Activated CD8-positive, alpha-beta memory T cell treated with anti-CD3 and anti-CD28 coated beads for 36 hours (primary cell): Measurements from ENCODE around the gene XPO4. TPM values are rescaled to one million over a fixed set of nuclear protein-coding genes. Genes with fewer than 3 reads are reported as not detected.

Source experiments
- CTCF ChIA-PET: fragments of 350-600 bp; sonication (Branson Sonifier 250); formaldehyde crosslinking; loops from one replicate; lab custom pipeline; 2021; ENCODE audit warnings: antibody characterized with exemption; lab: Charles Lee
- POLR2A ChIA-PET: fragments of 350-600 bp; sonication (Branson Sonifier 250); formaldehyde crosslinking; loops from one replicate; lab custom pipeline; 2021; ENCODE audit warnings: antibody characterized with exemption; lab: Charles Lee
- total RNA-seq, 2 experiments: library from RNA; stranded (reverse); gene quantifications; one replicate each; pipeline ENCODE4 v1.2.3, GENCODE V29; 2021

XPO4 gene
- total RNA-seq, 2 experiments from 2014 or later: 31.4 to 32.7 TPM

DNA sequence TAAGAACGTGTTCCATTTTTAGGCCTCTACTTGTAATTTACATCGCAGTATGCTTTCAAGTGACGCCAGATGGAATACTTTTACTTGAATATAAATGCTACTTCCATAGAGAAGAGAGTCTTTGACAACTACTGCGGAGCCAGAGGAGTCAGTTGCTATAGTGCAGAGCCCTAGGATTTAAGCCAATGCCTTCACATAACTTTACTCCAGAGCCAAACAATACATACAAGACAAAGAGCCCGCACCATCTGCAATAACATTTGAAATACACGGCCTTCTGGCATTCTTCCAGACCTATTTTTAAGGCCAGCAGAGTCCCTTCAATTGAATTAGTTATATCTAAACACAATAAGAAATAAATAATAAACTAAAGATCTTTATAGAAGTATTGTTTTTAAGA is 59.4 kb downstream of the XPO4 start:
- ChIA-PET POLR2A (no interaction called here), CTCF (no interaction called here)

DNA sequence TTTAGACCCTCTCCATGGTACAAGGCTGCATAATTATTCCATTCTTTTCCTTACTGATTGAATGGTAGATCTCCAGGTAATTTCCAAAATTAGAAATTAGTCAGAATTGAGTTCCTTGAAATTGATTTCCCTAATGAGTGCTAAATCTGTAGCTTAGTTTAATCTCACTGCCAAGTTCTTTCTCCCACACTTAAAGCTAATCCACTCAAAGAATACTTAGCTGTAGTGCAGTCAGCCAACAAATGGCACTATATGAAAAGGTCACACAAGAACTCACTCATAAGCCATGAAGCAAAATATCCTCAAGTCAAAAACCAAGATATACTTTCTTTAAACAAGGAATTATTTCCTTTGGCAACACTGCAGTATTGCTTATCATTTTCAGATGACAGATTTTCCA is 62.0 kb downstream of the XPO4 start:
- POLR2A ChIA-PET: no interaction called here
- CTCF ChIA-PET: interaction anchor here (0.6 kb wide), 1 partner anchor 35 kb away, joined by 4 read pairs; no protein-coding TSS in a partner anchor

DNA sequence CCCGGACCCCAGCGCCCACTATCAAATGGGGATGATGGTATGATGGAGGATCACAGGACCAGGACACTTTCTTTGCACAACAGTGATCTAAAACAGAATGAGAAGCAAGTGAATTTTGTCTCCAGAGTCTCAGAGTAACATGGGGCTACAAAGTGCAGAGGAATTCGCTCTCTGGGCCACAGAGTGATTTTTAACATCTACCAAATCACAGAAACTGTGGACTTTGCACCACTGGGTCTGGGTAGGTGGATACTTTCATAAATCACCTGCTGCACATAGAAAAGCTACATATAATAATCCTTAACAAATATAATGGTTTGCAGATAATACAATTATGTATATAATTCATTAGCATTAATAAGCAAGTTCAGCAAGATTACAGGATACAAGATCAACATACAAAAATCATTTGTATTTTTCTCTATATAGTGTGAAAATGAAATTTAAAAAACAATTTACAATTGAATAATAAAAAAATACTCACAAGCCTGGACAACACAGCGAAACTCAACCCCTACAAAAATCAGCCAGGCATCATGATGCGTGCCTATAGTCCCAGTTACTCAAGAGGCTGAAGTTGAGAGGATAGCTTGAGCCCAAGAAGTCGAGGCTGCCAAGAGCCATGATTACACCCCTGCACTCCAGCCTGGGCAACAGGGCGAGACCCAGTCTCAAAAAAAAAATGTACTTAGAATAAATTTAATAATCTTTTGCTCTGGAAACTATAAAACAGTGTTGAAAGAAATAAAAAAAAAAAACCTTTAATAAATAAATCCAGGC is 68.5 kb downstream of the XPO4 start:
- CTCF ChIA-PET: interaction anchor here (0.5 kb wide), 1 partner anchor 54 kb away, joined by 3 read pairs; no protein-coding TSS in a partner anchor
- POLR2A ChIA-PET: no interaction called here

DNA sequence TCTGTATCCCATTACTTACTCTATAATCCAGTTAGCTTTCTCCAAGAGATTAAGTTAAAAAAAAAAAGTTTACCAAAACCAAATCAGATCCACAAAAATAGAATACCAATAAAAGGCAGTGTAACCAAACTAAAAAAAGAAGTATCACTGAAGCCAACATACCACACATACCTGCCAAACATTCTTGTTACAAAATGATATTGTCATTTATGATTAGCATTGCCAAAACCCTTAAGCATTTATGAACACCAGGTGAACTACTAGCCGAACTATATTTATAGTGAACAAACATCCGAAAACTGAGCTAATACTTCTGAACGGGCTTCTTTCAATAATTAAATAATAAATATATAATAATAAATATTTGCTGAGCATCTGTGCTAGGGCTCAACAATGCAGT is 69.7 kb downstream of the XPO4 start:
- ChIA-PET CTCF (interaction anchor here (0.9 kb wide), 1 partner anchor 650 kb away, joined by 3 read pairs; no protein-coding TSS in a partner anchor), POLR2A (no interaction called here)

DNA sequence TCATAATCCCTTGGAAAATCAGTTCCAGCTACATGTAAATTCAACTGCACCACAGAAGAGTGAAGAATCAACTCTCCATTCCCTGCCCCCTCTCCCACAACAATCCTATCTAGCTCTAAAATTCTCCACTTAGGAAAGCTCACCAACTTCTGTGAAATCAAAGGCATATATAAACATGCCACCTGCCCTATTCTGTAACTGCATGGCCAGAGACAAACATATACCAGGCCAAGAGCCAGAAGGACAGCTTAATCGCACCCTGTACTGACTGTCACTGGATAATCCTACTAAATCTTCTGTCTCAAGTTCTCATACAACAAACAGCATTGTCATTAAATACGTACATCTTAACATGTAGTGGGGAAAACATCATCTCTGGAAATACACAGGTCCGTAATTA is 70.6 kb downstream of the XPO4 start:
- POLR2A ChIA-PET: no interaction called here
- CTCF ChIA-PET: interaction anchor here (0.6 to 0.9 kb wide), 2 partner anchors 35 to 649 kb away, joined by 3 to 5 read pairs; no protein-coding TSS in a partner anchor

DNA sequence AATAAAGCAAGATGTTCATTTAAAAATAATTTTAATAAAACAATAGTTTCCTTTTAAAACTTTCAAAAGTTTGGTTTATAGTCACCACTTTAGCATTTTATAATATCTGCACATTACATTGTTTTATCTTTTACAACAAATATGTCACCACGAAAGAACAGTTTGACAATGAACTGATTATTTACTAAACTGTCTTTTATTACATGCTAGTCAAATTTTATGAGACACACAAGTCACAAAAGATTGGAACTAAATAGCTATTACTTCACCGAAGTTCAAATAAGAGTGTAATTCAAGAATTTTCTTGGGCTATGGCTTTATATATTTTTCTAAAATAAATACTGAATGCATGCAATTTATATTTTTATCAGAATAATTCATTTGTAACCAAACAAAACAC is 71.3 kb downstream of the XPO4 start:
- POLR2A ChIA-PET: no interaction called here
- CTCF ChIA-PET: no interaction called here

DNA sequence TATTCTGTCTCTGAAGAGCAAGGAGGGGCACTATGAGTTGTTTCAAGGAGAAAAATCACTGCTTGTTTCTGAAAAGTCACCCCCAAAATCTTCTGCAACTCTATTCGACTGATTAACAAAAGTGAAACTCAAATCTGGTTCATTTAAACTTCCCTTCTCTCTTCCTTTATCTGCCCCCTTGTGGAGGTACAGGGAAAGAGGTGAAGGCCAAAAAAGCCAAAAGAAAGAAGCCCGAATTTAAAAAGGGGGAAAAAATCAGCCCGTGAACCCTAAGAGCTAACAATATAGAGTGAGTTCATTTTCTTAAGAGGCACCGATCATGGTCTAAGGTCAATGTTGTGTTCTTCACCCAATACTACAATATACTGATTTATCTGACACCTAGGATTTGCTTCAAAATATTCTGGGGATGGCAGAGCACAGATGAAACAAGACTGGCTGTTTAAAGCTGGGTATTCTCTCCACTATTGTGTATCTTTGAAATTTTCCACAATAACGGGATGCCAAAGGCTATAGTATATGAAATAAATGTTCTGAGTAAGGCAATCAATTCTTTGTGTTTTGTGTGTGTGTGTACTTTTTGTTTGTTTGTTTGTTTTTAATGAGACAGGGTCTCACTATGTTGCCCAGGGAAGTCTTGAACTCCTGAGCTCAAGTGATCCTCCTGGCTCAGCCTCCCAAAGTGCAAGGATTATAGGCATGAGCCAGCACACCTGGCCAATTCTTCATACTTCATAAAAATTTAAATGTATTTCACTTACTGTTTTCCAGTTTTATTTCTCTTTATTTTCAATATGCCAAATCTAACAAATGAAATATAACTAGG is 73.8 kb downstream of the XPO4 start:
- ChIA-PET POLR2A (no interaction called here), CTCF (interaction anchor here (0.6 to 1.6 kb wide), 5 partner anchors 10 to 336 kb away, joined by 3 to 7 read pairs (median 3); no protein-coding TSS in a partner anchor)

DNA sequence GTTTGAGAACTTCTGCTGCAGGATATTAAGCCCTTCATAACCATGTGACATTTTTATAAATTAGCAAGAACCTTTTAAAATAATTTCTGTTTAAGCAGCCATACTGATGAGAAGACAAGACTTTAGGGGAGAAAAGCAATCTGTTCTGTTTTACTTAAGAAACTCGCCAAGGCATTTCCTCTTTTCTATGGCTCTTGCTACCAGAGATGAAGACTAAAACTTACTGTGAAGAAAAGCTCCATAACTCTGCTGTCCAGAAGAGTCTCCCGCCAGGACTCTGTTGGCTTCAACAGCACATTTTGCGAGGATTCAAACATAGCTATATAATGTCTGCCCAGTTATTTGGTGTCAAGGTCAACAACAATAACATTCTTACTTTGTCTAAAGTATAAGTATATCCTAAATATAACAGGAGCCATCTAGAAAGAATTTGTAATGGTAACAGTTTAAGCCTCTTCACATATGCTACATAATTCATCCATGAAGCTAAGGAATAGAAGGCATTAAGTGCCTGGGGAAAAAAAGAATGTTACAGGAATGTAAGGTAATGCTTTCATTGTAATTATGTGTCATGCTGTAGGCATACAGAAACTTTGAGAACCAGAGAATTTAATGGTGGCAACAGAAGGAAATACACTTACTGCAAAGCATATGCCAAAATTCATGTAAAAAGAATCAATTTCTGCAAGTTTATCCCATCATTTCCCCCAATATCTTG is 75.5 kb downstream of the XPO4 start:
- CTCF ChIA-PET: interaction anchor here (1.0 to 1.2 kb wide), 2 partner anchors 75 to 98 kb away, joined by 3 to 4 read pairs; no protein-coding TSS in a partner anchor

DNA sequence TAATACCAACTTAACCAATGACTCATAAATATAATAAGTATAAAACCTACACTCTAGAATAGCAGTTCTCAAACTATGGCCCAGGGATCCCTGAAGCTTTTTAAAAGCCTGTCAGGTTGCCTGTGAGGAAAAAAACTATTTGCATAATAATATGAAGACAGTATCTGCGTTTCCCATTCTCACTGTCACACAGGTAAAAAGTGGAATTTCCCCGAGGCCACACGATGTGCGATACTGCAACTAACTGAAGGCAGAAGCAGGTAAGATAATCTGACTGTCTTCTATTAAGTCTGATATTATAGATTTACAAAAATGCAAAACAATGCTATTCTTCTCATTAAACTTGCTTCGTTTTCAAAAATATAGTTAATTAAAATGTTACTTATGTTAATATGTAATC is 76.2 kb downstream of the XPO4 start:
- CTCF ChIA-PET: interaction anchor here (1.0 kb wide), 1 partner anchor 99 kb away, joined by 4 read pairs; no protein-coding TSS in a partner anchor
- POLR2A ChIA-PET: no interaction called here

More for the DNA sequence above, 75.5 kb downstream of the XPO4 start:
- POLR2A ChIA-PET: no interaction called here

DNA sequence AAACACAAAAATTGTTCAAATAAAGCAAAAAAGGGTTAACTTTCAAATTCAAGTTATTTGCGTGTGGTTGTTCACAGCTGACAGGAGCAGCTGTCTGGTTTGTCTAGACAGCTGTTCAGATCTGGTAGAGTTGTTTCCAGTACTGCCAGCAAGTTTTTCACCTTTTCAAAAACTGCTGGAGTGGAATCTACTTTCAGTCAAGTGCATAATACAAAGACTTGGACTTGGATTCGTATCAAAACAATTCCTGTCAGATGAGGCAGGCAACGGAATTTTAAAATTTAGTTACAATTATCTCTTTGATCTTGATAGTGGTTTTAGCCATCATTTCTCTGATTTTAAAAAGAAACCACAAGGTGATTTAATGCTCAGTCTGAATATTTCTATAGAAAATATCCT is 77.1 kb downstream of the XPO4 start:
- POLR2A ChIA-PET: no interaction called here
- CTCF ChIA-PET: no interaction called here

DNA sequence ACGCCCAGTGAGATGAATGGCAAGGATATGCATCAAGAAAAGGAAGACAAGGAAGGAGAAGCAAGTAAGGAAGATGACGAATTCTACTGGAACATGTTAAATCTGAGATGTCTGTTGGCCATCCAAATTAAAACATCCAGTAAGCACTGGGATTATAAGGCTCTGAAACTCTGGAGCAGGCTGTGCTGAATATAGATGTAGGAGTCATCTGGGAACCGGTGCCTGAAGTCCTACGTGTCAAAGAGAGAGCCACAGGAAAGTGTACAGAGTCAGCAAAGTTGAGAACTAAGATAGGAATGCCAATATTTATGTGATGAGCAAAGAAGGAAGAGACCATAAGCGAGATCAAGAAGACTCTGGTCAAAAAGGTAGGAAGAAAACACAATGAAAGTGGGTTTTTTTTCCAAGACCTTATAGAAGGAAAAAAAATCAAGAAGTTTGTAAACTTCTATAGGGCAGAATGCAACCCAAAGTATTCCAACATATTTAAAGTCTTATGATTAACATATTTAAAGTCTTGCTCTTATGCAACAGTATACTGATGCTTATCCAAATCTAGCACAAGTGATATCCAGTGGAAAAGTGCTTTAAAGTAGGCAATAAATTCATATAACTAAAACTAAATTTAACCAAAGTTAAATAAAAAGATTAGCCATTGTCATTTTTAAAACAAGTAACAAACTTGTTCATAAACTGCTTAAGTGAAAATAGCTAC is 77.6 kb downstream of the XPO4 start:
- POLR2A ChIA-PET: no interaction called here

DNA sequence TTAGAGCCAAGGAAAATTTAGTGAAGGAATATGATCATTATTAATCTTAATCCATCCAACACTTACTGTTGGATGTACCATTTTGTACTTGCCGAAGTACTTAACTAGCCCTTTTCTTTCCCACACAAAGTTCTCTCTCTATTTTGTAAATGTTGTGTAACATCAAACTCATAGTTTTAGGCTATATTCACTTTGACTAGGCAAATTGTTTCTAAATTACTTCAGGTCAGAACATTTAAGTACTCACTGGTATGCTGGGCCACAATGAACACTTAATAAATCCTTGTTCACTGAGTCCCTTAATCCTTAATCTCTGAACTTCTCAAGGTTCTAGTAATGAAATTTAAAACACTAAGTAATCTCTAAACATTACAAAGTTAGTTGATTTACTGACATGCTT is 79.5 kb downstream of the XPO4 start:
- ChIA-PET CTCF (interaction anchor here (1.2 kb wide), 1 partner anchor 110 kb away, joined by 3 read pairs; no protein-coding TSS in a partner anchor), POLR2A (no interaction called here)

More for the DNA sequence above, 77.6 kb downstream of the XPO4 start:
- CTCF ChIA-PET: no interaction called here

DNA sequence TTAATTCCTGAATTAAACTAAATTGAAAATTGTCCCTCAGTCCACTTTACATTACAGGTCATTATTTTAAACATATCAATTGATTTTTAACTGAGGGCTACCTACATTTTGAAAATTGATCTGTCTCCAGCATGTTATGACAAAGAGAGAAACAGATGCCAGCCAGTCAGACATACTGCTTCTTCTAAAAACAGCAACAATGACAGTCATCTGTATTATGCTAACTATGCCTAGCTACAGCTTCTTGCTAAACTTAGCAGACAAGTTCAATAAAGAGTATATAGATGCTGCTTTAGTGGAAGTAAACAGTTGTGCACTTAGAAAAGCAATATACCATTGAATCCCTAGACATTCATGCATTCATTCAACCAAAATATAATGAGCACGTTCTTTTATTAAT is 80.1 kb downstream of the XPO4 start:
- ChIA-PET POLR2A (interaction anchor here (0.6 kb wide), 1 partner anchor 112 kb away, joined by 4 read pairs; no protein-coding TSS in a partner anchor), CTCF (interaction anchor here (0.6 to 1.2 kb wide), 2 partner anchors 90 to 109 kb away, joined by 3 read pairs; no protein-coding TSS in a partner anchor)

DNA sequence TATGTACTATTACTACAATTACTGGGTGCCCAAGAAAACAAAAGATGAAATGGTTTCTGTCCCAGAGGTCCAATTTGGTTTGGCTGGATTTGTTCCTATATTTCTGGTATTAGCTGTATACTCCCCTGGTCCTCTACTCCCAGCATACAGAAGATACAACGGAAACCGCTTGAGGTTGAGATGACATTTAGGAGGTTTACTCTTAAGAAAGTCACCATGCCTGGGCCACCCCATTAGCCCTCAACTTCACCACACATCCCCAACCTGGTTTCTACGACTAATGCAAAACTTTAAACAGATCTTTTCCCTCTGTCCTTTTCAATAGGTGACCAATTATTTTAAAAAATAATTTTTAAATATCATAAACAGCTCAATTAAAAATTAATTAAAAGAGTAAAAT is 82.8 kb downstream of the XPO4 start:
- ChIA-PET POLR2A (no interaction called here), CTCF (no interaction called here)

DNA sequence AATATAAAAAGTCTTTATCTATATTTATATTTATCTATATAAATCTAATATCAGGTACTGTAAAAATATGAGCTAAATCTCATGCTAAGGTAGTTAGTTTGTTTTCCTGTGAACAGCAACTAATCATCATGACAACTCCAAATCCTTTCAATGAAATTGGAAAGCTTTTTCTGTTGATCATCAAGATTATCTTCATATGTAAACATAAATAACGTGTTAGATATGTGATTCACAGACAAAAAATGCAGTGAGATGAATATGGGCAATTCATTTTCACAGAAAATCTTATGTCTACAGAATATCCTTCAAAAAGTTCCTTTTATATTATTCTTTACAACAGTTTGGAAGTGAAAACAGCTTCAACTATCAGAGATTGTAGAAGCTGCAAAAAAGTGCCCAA is 87.1 kb downstream of the XPO4 start:
- ChIA-PET CTCF (no interaction called here), POLR2A (no interaction called here)

DNA sequence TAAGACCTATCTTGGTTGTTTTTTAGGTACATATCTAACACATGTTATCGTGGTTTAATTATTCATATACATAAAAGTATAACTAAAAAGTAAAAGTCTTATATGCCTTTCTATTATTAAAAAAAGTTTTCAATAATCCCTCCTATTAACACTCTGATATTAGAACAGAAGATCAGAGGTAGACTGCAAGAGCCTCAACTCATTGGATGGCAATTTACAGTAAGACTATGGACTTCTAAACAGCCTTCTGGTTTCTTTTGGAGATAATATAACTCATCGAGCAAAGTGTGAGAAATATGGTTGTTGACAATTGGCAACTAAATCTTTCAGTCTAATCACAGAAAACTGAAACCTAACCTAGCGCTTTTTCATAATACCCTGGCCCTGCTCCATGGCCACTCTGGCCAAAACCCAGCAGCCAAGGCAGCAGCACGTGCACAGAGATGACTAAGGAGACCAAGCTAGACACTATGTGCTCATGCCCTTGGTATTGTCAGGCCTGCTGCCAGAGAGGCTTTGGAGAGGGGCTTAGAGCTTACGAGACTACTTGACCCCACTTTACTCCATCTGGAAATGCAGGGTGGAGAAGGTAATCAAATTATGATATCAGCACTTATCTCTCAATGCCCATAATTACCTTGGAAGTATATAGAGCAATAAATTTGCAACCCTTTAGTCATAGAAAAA is 88.2 kb downstream of the XPO4 start:
- POLR2A ChIA-PET: no interaction called here
- CTCF ChIA-PET: interaction anchor here (0.6 kb wide), 1 partner anchor 104 kb away, joined by 3 read pairs; no protein-coding TSS in a partner anchor

DNA sequence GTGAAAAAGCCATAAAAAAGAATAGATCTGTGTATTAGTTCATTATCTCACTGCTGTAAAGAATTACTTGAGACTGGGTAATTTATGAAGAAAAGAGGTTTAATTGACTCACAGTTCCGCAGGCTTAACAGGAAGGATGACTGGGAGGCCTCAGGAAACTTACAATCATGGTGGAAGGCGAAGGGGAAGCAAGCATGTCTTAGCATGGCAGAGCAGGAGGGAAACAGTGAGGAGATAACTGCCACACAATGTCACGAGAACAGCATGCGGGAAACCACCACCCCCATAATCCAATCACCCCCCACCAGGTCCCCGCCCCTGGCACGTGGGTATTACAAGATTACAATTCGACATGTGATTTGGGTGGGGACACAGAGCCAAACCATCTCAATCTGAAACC is 89.7 kb downstream of the XPO4 start:
- ChIA-PET CTCF (no interaction called here), POLR2A (no interaction called here)

DNA sequence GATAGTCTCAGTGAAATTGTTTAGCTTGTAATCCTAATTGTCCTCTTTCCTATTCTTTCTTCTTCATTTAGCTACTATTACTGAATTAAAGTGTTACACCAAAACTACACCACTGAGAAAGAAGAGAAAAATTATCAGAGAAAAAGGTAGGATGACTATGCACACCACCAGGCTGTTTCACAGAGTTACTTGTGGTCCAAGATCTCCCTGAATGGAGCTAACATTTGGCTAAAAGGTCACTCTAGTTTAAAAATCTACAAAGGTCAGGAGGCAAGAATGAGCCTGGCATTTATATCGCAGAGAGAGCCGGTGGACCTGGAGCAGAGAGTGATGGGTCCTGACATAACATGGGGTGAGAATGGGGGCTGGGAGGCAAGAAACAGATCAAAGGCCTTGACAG is 91.7 kb downstream of the XPO4 start:
- CTCF ChIA-PET: interaction anchor here (0.6 kb wide), 1 partner anchor 278 kb away, joined by 5 read pairs; no protein-coding TSS in a partner anchor

More for the DNA sequence above, 91.7 kb downstream of the XPO4 start:
- POLR2A ChIA-PET: no interaction called here
